GM23338 (cell line): ENCODE measurements around the gene AXL.

Experiments used
- CREB1 ChIP-seq: fragments of 250-450 bp; sonication (Bioruptor Pico); IDR thresholded peaks from 2 replicates; pipeline ENCODE4 v1.5.0; 2020; ENCODE audit warnings: low read depth, mild to moderate bottlenecking, moderate library complexity
- CTCF ChIP-seq, 2 experiments: fragments of 200-600 bp in 1 of 2; sonication (generic) in 1 of 2; conservative IDR thresholded peaks; 2 replicates each; pipeline versions ENCODE4 v1.5.1 to v1.6.1; 2016 to 2017; ENCODE audit warnings: antibody characterized with exemption in 2 of 2, low read depth in 2 of 2, mild to moderate bottlenecking in 2 of 2, moderate library complexity in 1 of 2
- EZH2 ChIP-seq: fragments of 200-600 bp; sonication (generic); IDR thresholded peaks from one replicate; pipeline ENCODE4 v1.8.0; 2017; ENCODE audit warnings: antibody characterized with exemption, mild to moderate bottlenecking, low read depth; ENCODE audit not compliant: unreplicated experiment
- EZH2phosphoT487 ChIP-seq: fragments of 200-600 bp; sonication (generic); IDR thresholded peaks from one replicate; pipeline ENCODE4 v1.8.1; 2018; ENCODE audit warnings: antibody characterized with exemption; ENCODE audit not compliant: unreplicated experiment
- POLR2AphosphoS5 ChIP-seq: IDR thresholded peaks from 2 replicates; pipeline ENCODE4 v1.6.1; 2016; ENCODE audit warnings: antibody characterized with exemption, low read depth
- REST ChIP-seq: IDR thresholded peaks from one replicate; pipeline ENCODE4 v1.6.1; 2018; ENCODE audit warnings: antibody characterized with exemption; ENCODE audit not compliant: unreplicated experiment

- TF ChIP-seq CTCF (conservative IDR thresholded peaks at IDR 0.05; ENCODE audit: low read depth in 2 of 2) (no peak), REST (no peak), EZH2 (no peak), EZH2phosphoT487 (no peak), CREB1 (no peak), POLR2AphosphoS5 (no peak)
Measured at GRCh38 chr19:41221514-41222205, 2.6 kb downstream of the AXL start.
